AG20443 (cell line): ENCODE results near the gene GPR78.
"Not testable (repeated sequence)": the region's sequence is repeated elsewhere in the genome, so short reads cannot be mapped to it uniquely, and the experiment has no call there.

ENCODE experiments used
- DNase-seq: peaks from one replicate; pipeline ENCODE4 v3.0.0; 2012; ENCODE audit warnings: low spot score, mixed read lengths

GPR78 gene

GRCh38 chr4:8560265-8561047 is 19.7 kb upstream of the GPR78 start:
- DNase-seq: no peak

GRCh38 chr4:8564595-8564994 is 15.6 kb upstream of the GPR78 start:
- no peak for DNase-seq

GRCh38 chr4:8568068-8568668 is 12.0 kb upstream of the GPR78 start:
- no peak for DNase-seq

GRCh38 chr4:8570201-8570600 is 10.0 kb upstream of the GPR78 start:
- DNase-seq: no peak

- no peak for DNase-seq
These were observed 8.2 kb upstream of the GPR78 start for GRCh38 chr4:8571702-8572685.

- no peak for DNase-seq
These were observed 6.9 kb upstream of the GPR78 start for GRCh38 chr4:8573266-8573665.

- DNase-seq: no peak
These were observed 5.3 kb upstream of the GPR78 start for GRCh38 chr4:8574796-8575370.

GRCh38 chr4:8575457-8575856 is 4.7 kb upstream of the GPR78 start:
- no peak for DNase-seq

GRCh38 chr4:8576591-8576990 is 3.6 kb upstream of the GPR78 start:
- not testable (repeated sequence) for DNase-seq

- DNase-seq: no peak
These were observed 3.1 kb upstream of the GPR78 start for GRCh38 chr4:8577046-8577445.

- DNase-seq: no peak
These were observed 2.2 kb upstream of the GPR78 start for GRCh38 chr4:8577972-8578371.

- no peak for DNase-seq
These were observed 1.5 kb upstream of the GPR78 start for GRCh38 chr4:8578717-8579116.

GRCh38 chr4:8579526-8580320 is 469 bp upstream of the GPR78 start:
- no peak for DNase-seq

GRCh38 chr4:8581094-8581861 is 1.1 kb downstream of the GPR78 start:
- no peak for DNase-seq

- no peak for DNase-seq
These were observed 1.8 kb downstream of the GPR78 start for GRCh38 chr4:8582016-8582415.

GRCh38 chr4:8582436-8582835 is 2.2 kb downstream of the GPR78 start:
- DNase-seq: no peak

GRCh38 chr4:8582941-8583654 is 2.9 kb downstream of the GPR78 start:
- DNase-seq: no peak

- DNase-seq: no peak
These were observed 3.4 kb downstream of the GPR78 start for GRCh38 chr4:8583655-8584025.

GRCh38 chr4:8585186-8585585 is 5.0 kb downstream of the GPR78 start:
- no peak for DNase-seq

- DNase-seq: no peak
These were observed 5.6 kb downstream of the GPR78 start for GRCh38 chr4:8585721-8586212.
